GM21576 (cell line): ENCODE data around the gene POLDIP2.

Source experiments
- ATAC-seq: cut with Tn5 transposase; IDR thresholded peaks from one replicate; pipeline ENCODE4 v1.9.1; 2021; ENCODE audit warnings: mild to moderate bottlenecking, moderate library complexity; ENCODE audit not compliant: unreplicated experiment

POLDIP2 gene

GRCh38 chr17:28367641-28368305 lies 10.4 kb upstream of the POLDIP2 start:
- ATAC-seq = no peak

- no peak for ATAC-seq
Observed at GRCh38 chr17:28366605-28367004, 9.3 kb upstream of the POLDIP2 start.

GRCh38 chr17:28365487-28365886 lies 8.2 kb upstream of the POLDIP2 start:
- ATAC-seq = no peak

GRCh38 chr17:28364665-28365363 lies 7.5 kb upstream of the POLDIP2 start, which contains the start of gene SEBOX:
Gene SEBOX, minus strand, starts transcription at chr17:28365199. Its CDS starts 48 bp downstream, at chr17:28365151.
- ATAC-seq = no peak

DNA sequence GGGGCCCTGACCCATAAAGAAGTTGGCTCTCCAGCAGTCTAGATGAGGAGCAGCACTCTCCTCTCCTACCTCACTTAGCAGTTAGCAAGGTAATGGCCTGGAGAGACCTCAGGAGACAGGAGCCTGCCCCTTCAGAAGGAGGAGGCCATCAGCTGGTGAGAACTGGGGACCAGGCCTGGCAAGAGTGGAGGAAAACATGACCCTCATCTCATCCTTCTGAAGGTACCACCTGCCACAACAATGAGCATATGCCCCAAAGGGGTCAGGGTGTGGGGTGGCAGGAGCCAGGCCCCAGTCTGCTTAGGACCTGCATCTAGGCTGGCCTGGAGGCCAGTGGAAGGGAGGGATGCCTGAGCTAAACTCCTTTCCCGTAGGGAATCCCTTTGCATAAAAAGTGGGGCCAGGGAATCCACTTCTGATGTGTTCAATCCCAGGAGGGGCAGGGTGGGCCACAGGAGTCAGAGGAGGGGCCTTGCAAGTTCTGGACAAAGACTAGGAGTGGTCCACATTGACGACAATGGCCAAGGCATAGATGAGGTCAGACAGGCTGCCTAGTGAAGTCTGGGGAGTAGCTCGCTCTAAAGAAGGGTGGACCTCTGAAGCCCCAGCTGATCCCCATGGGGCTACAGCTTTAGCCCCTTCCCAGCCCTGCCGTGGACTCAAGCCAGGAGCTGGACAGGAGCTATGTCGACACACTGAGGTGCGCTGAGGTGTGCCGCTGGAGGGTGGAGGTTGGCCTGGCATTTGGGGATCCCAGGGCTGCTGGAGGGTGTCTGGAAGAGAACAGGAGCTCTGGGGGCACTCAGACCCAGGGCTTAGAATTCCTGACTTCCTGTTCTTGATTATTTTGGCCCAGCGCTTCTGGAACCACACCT lies 6.7 kb upstream of the POLDIP2 start:
- no peak for ATAC-seq

- ATAC-seq = no peak
Observed at GRCh38 chr17:28363186-28363585, 5.9 kb upstream of the POLDIP2 start.

GRCh38 chr17:28357901-28358197 lies 522 bp upstream of the POLDIP2 start:
- no peak for ATAC-seq

- ATAC-seq = no peak
Observed at GRCh38 chr17:28350271-28350670, 7.1 kb downstream of the POLDIP2 start.

DNA sequence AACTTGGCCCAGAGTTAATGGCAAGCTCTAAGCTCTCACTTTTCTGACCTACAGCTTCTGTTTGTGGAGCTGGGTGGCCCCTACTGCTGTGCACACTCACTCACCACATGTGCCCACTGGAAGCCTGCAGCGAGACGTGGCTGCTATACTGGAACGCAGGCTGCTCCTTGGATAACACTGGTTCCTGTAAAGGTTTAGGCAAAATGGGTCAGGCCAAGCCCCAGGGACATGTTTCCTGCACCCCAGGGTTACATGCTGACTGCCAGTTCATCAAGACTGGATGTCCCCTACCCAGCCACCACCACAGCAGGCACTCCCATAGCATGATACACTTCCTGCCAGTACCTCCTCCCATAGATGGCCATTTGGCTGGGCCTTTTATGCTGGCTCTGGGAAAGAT lies 8.3 kb downstream of the POLDIP2 start:
- no peak for ATAC-seq

DNA sequence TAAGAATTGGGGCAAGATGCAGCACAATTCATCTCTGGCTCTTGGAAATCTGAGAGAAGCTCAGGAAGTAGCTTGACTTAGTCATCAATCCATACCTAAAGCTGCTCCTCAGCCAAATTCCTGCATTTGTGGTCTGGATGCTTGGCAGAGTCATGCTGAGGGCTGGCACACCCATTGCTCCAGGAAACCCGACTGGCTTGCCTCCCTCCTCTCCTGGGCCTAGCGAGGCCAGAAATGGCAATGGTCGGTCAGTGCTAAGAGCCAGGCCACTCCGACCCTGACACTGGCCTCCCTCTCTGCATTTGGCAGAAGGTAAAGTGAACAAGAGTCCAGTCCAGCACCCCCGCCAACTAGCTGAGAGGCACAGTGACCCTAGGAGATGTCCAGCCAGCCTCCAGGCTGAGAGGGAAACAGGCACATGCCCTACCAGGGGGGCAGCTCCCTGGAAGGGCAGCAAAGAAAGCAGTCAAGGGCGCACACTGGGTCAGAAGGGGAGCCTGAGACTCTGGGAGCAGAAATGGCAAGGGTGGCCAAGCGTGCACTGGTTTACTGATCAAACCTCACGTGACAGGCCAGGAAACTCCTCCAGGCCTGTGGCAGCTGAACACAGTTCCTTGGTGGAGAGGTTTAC lies 10.0 kb downstream of the POLDIP2 start:
- no peak for ATAC-seq

GRCh38 chr17:28346746-28347246 lies 10.5 kb downstream of the POLDIP2 start:
- ATAC-seq = no peak

GRCh38 chr17:28346199-28346580 lies 11.1 kb downstream of the POLDIP2 start:
- no peak for ATAC-seq

- no peak for ATAC-seq
Observed at GRCh38 chr17:28345419-28346198, 11.7 kb downstream of the POLDIP2 start.

DNA sequence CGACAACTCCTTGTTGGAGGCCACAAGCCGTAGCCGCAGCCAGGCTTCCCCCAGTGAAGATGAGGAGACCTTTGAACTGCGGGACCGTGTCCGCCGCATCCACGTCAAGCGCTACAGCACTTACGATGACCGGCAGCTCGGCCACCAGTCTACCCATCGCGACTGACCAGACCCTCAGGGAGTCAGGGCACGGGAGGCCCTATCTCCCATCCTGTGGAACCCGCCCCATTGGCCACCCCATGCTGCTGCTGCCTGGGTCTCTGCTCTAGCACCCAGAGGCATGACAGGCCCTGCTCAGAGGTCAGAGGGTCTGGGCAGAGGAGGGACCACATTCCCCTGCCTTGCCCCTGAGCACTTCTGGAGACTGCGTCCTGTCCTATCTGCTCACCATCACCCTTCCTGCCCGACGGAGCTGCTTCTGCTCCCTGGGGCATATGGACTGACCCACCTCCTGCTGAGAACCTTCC lies 12.9 kb downstream of the POLDIP2 start:
- no peak for ATAC-seq

DNA sequence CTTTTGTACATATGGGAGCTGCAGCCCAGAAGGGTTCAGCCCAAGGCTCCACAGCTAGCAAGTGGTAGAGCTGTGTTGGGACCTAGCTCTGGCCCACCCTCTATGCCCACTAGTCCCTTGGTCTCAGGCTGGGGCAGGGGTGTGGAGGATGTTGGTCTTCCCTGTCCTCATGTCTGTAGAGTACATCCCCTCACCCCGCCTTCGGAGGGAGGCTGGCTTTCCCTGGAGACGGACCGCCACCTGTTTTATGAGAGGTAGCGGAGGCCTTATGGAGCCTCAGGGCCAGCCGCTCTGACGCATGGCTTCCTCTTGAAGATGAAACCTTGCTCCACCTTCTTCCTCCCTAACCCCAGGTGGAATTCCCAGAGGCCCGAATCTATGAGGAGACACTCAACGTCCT lies 13.3 kb downstream of the POLDIP2 start:
- no peak for ATAC-seq

GRCh38 chr17:28343491-28343932 lies 13.8 kb downstream of the POLDIP2 start:
- no peak for ATAC-seq

GRCh38 chr17:28342313-28342712 lies 15.0 kb downstream of the POLDIP2 start:
- ATAC-seq = no peak

DNA sequence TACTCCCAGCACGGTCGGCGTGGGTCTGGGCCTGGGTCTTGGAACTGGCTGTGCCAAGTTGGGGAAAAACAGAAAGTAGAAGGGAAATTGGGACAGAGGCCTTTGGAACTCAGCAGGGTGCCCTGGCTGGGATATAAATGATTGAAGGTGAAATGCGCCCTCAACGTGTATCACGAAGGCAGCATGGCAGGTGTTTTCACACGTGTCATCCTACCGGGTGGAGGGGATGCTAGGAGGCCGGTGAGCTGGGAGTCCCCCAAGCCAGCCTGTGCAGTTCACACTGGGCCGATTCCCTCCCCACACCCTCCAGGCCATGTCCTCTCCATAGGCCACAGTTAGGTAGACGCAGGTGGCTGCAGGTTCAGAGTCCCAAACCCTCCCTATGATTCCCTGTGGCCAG lies 15.8 kb downstream of the POLDIP2 start:
- ATAC-seq = no peak

GRCh38 chr17:28340374-28340773 lies 17.0 kb downstream of the POLDIP2 start:
- no peak for ATAC-seq

DNA sequence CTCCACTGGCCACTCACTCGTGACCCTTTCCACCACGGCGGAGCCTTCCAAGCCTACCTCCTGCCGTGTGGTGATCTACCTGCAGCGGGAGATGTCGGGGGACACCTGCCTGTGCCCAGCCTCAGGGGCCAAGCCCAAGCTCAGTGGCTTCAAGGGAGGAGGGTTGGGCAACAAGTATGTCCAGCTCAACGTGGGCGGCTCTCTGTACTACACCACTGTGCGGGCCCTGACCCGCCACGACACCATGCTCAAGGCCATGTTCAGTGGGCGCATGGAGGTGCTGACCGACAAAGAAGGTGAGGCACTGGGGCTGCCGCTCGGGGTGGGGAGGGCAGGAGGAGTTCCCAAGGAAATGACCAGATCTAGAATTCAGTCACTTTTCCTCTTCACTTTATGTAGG lies 17.9 kb downstream of the POLDIP2 start:
- no peak for ATAC-seq
